Body of pancreas (tissue), 4 donors: ENCODE data around the gene LGR6.

ENCODE experiments used
- POLR2A ChIP-seq, 3 donors: fragments of 450-650 bp; IDR thresholded peaks; one replicate each; pipeline ENCODE4 v1.6.1; 2016; ENCODE audit warnings: antibody characterized with exemption in 3 of 3, mild to moderate bottlenecking in 2 of 3
- TF ChIP-seq, protein P1 (sequence below), 7 experiments: fragments of 450-650 bp in 4 of 7; fragments of 200-600 bp in 3 of 7; sonication (generic) in 3 of 7; IDR thresholded peaks; one replicate each; pipeline ENCODE4 v1.5.1; 2016 to 2019; ENCODE audit warnings: antibody characterized with exemption in 7 of 7

GRCh38 chr1:202367271-202367670 lies 173.7 kb downstream of the LGR6 start:
- TF ChIP-seq POLR2A (IDR thresholded peaks at IDR 0.05), result no peak
- TF ChIP-seq, protein P1, sequence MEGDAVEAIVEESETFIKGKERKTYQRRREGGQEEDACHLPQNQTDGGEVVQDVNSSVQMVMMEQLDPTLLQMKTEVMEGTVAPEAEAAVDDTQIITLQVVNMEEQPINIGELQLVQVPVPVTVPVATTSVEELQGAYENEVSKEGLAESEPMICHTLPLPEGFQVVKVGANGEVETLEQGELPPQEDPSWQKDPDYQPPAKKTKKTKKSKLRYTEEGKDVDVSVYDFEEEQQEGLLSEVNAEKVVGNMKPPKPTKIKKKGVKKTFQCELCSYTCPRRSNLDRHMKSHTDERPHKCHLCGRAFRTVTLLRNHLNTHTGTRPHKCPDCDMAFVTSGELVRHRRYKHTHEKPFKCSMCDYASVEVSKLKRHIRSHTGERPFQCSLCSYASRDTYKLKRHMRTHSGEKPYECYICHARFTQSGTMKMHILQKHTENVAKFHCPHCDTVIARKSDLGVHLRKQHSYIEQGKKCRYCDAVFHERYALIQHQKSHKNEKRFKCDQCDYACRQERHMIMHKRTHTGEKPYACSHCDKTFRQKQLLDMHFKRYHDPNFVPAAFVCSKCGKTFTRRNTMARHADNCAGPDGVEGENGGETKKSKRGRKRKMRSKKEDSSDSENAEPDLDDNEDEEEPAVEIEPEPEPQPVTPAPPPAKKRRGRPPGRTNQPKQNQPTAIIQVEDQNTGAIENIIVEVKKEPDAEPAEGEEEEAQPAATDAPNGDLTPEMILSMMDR (IDR thresholded peaks at IDR 0.05), result no peak
